Panc1 (cell line): Measurements from ENCODE around the gene LRRC37B. TPM values are rescaled to one million over a fixed set of nuclear protein-coding genes. Genes with fewer than 3 reads are reported as not detected.
A peak's percentile ranks its signal among the peaks of the same experiment; 100 is the strongest.
"Not testable (repeated sequence)": the region's sequence is repeated elsewhere in the genome, so short reads cannot be mapped to it uniquely, and the experiment has no call there.

Experiments used
- ATAC-seq: fragments of 200-7000 bp; cut with Tn5 transposase; 2 replicates; pipeline ENCODE4 v1.9.1; 2020; ENCODE audit warnings: mild to moderate bottlenecking, moderate library complexity
- BruUV-seq: library from RNA; stranded (reverse); fragments of 400-500 nt; replicated peaks from 2 replicates; lab custom pipeline; 2021; lab: Mats Ljungman, UMichigan
- CTCF ChIA-PET: fragments of 300-600 bp; sonication (Branson Sonifier 250); formaldehyde crosslinking; loops from one replicate; lab custom pipeline; 2022; ENCODE audit warnings: antibody characterized with exemption; lab: Charles Lee
- POLR2A ChIA-PET: fragments of 300-600 bp; sonication (Branson Sonifier 250); formaldehyde crosslinking; loops from one replicate; lab custom pipeline; 2022; ENCODE audit warnings: antibody characterized with exemption; lab: Charles Lee
- DNase-seq: peaks from one replicate; pipeline ENCODE4 v3.0.0-alpha.2; 2010; ENCODE audit warnings: low read depth, low spot score
- H3K27ac ChIP-seq: 2 replicates; pipeline ENCODE4 v1.5.1; 2011; ENCODE audit warnings: mild to moderate bottlenecking, low read length, inconsistent platforms
- H3K27me3 ChIP-seq: fragments of 200-500 bp; sonication (Bioruptor generic); 2 replicates; pipeline ENCODE4 v1.6.0; 2014; ENCODE audit warnings: low read length, inconsistent platforms; ENCODE audit not compliant: control insufficient read depth, insufficient read depth
- H3K36me3 ChIP-seq: fragments of 200-500 bp; sonication (Bioruptor generic); 2 replicates; pipeline ENCODE4 v1.5.1; 2014; ENCODE audit warnings: inconsistent platforms, mild to moderate bottlenecking, low read length, moderate library complexity; ENCODE audit not compliant: control insufficient read depth, insufficient read depth
- H3K4me1 ChIP-seq: 2 replicates; pipeline ENCODE4 v1.5.1; 2011; ENCODE audit warnings: inconsistent platforms, mild to moderate bottlenecking, low read length, moderate library complexity; ENCODE audit not compliant: control insufficient read depth, insufficient read depth
- H3K4me3 ChIP-seq, 2 experiments: 2 replicates each; pipeline ENCODE4 v1.5.1; 2011 to 2012; ENCODE audit warnings: low read depth in 2 of 2, low read length in 2 of 2, mild to moderate bottlenecking in 2 of 2, inconsistent platforms in 1 of 2, moderate library complexity in 1 of 2
- H3K9me3 ChIP-seq: fragments of 200-500 bp; sonication (Bioruptor generic); 2 replicates; pipeline ENCODE4 v1.5.1; 2014; ENCODE audit warnings: low read depth, mild to moderate bottlenecking, inconsistent platforms, low read length, moderate library complexity; ENCODE audit not compliant: control insufficient read depth, insufficient read depth
- in situ Hi-C: cut with HindIII; loops from 2 replicates; pipeline ENCODE4 v1.10.0; 2016; ENCODE audit warnings: low sequenced_read_pairs, low pct_unique_long_range_greater_than_20kb
- intact Hi-C: fragments of 100-400 bp; cut with micrococcal nuclease; formaldehyde crosslinking; loops from one replicate; pipeline ENCODE4 v1.10.0; 2022; ENCODE audit not compliant: unreplicated experiment
- total RNA-seq: library from RNA; stranded (reverse); gene quantifications from one replicate; pipeline ENCODE4 v1.2.1, GENCODE V29; 2021; ENCODE audit not compliant: unreplicated experiment

LRRC37B gene
- total RNA-seq, 1 experiment from 2014 or later, result 24.9 TPM

DNA sequence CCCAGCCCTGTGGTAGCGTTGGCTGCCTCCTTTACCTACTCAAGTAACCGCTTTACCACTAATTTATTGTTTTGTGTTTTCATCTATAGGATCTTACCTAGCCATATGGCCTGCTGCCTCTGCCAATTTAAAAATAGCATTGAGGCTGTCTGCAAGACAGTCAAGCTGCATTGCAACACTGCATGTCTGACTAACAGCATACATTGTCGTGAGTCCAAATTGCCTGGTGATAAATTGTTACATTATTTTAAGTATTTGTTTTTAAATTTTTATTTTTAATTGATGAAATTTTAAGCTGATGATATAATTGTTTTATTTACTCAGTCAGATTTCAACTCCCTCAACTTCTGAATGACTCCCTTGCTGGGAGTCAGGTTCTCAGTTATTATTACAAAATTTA lies 38.4 kb downstream of the LRRC37B start:
- H3K4me1 ChIP-seq, H3K4me3 ChIP-seq, POLR2A ChIA-PET, H3K9me3 ChIP-seq, CTCF ChIA-PET, H3K36me3 ChIP-seq, BruUV-seq, ATAC-seq, H3K27ac ChIP-seq, H3K27me3 ChIP-seq, DNase-seq, in situ Hi-C loops, intact Hi-C loops: not testable (repeated sequence)

DNA sequence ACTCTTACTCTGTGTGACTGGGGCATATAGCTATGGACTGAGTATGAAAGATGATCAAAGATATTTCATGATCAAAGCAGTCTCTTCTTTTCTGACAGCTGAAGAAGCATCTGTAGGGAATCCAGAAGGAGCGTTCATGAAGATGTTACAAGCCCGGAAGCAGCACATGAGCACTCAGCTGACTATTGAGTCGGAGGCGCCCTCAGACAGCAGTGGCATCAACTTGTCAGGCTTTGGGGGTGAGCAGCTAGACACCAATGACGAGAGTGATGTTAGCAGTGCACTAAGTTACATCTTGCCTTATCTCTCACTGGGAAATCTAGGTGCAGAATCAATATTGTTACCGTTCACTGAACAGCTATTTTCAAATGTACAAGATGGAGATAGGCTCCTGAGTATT lies 40.5 kb downstream of the LRRC37B start:
- BruUV-seq, in situ Hi-C loops, ATAC-seq, H3K4me1 ChIP-seq, H3K4me3 ChIP-seq, H3K27ac ChIP-seq, H3K36me3 ChIP-seq, intact Hi-C loops, H3K9me3 ChIP-seq, DNase-seq, H3K27me3 ChIP-seq, POLR2A ChIA-PET: not testable (repeated sequence)
- CTCF ChIA-PET, result interaction anchor here (0.6 kb wide), 1 partner anchor 193 kb away, joined by 6 read pairs; no protein-coding TSS in a partner anchor

DNA sequence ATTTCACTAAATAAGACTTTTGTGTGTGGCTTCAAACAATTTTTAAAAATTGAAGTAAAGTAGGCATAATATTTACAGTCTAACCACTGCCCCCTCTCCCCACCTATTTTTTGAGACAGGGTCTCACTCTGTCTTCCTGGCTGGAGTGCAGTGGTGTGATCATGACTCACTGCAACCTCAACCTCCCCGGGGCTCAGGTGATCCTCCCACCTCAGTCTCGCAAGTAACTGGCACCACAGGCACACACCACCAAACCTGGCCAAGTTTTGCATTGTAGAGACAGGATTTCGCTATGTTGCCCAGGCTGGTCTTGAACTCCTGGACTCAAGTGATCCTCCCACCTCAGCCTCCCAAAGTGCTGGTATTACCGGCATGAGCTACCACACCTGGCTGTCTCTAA lies 47.8 kb downstream of the LRRC37B start:
- intact Hi-C loops, H3K27me3 ChIP-seq, BruUV-seq, ATAC-seq, in situ Hi-C loops, H3K36me3 ChIP-seq, H3K27ac ChIP-seq, POLR2A ChIA-PET, DNase-seq, CTCF ChIA-PET, H3K9me3 ChIP-seq, H3K4me1 ChIP-seq, H3K4me3 ChIP-seq: not testable (repeated sequence)

DNA sequence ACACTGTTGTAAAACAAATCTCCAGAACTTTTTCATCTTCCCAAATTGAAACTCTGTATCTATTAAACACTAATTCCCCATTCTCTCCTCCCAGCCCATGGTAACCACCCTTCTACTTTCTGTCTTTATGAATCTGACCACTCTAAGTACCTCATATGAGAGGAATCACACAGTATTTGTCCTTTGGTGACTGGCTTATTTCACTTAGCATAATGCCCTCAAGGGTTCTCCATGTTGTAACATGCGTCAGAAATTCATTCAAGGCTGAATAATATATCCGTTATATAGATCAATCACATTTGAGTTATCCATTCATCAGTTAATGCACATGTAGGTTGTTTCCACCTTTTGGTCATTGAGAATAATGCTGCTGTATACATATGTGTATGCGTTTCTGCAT lies 48.2 kb downstream of the LRRC37B start:
- H3K36me3 ChIP-seq, CTCF ChIA-PET, H3K9me3 ChIP-seq, H3K4me3 ChIP-seq, H3K4me1 ChIP-seq, ATAC-seq, BruUV-seq, in situ Hi-C loops, H3K27me3 ChIP-seq, DNase-seq, intact Hi-C loops, H3K27ac ChIP-seq, POLR2A ChIA-PET: not testable (repeated sequence)

DNA sequence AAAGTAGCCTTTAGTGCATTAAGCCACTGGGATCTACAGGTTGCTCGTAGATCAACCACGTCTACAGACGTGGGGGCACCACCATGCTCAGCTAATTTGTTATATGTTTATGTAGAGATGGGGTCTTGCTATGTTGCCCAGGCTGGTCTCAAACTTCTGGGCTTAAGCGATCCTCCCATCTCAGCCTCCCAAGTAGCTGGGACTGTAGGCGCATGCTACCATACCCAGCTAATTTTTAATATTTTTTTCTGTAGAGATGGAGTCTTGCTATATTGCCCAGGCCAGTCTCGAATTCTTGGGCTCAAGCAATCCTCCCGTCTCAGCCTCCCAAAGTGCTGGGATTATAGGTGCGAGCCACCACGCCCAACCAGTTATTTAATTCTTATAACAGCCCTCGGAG lies 49.3 kb downstream of the LRRC37B start:
- H3K9me3 ChIP-seq, POLR2A ChIA-PET, BruUV-seq, DNase-seq, H3K27me3 ChIP-seq, intact Hi-C loops, in situ Hi-C loops, CTCF ChIA-PET, H3K27ac ChIP-seq, H3K4me1 ChIP-seq, H3K4me3 ChIP-seq, H3K36me3 ChIP-seq, ATAC-seq: not testable (repeated sequence)

DNA sequence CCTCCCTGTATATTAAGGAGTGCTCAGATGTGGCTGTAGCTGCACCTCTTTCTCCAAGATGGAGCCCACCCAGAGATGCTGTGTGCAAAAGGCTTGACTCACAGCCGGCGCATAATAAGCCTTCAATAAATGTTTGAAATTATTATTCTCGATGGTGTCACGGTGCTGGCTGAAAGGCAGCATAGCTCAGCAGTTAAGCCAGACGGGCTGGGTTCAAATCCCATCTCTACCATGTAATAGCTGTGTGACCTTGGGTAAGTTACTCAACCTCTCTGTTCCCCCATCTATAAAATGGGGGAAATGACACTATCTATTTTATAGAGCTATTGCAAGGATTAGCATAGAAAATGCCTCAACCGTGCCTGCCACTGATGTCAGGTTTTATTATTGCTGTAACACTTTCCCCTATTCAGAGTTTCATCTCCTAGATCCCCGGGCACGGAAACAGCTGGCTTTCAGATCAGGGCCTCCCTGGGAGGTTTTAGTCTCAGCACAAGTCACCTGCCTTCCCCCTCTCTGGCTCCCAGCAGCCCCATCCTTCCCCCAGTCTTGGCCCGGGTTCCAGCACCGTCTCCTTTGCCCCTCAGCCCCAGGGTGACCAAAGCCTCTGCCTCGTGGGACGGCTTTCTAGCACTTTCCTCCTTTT lies 50.4 kb downstream of the LRRC37B start:
- H3K27ac ChIP-seq, H3K4me1 ChIP-seq, POLR2A ChIA-PET, H3K9me3 ChIP-seq, H3K27me3 ChIP-seq, DNase-seq, BruUV-seq, ATAC-seq, CTCF ChIA-PET, intact Hi-C loops, in situ Hi-C loops, H3K36me3 ChIP-seq, H3K4me3 ChIP-seq: not testable (repeated sequence)

DNA sequence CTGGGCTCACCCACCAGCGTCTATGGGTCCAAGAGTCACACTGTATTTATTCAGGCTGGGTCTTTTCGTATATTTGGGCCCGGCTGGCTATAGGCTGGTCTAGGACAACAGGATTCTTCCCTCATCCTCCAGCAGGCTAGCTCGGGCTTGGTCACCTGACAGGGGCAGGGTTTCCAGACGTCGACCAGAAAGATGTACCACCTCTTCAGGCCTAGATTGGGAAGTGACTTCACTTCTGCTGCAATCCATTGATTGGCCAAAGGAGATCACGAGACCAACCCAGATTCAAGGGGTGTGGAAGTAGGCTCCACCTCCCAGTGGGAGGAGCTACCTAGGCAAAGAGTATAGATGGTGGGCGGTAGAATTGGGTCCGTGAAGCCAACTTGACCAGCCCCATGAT lies 53.5 kb downstream of the LRRC37B start:
- BruUV-seq, DNase-seq, H3K27ac ChIP-seq, intact Hi-C loops, H3K36me3 ChIP-seq, H3K9me3 ChIP-seq, H3K4me3 ChIP-seq, in situ Hi-C loops, POLR2A ChIA-PET, H3K4me1 ChIP-seq, H3K27me3 ChIP-seq: not testable (repeated sequence)
- ATAC-seq, result peak; percentile 22; the same call in 1 of the 2 replicates
- CTCF ChIA-PET, result interaction anchor here (0.7 kb wide), 1 partner anchor 21 kb away, joined by 8 read pairs; no protein-coding TSS in a partner anchor
